GM12878 (cell line): ENCODE measurements around the gene VASH2.
"Not testable (repeated sequence)": the region's sequence is repeated elsewhere in the genome, so short reads cannot be mapped to it uniquely, and the experiment has no call there.

ENCODE experiments used
- SP1 ChIP-seq: IDR thresholded peaks from one replicate; pipeline ENCODE4 v1.6.1; 2011; ENCODE audit warnings: low read depth, low read length
- TF ChIP-seq, protein P1 (sequence below): IDR thresholded peaks from 2 replicates; pipeline ENCODE4 v1.6.1; 2011; ENCODE audit warnings: low read depth, low read length, improper control_type of control experiment, borderline replicate concordance

DNA sequence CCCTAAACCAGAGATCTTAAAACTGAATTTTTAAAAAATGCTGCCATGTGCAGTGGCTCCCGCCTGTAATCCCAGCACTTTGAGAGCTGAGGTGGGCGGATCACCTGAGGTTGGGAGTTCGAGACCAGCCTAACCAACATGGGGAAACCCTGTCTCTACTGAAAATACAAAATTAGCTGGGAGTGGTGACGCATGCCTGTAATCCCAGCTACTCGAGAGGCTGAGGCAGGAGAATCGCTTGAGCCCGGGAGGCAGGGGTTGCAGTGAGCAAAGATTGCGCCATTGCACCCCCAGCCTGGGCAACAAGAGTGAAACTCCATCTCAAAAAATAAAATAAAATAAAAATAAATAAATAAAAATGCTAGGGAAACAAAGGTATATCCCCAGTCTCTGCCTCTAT is 43.6 kb downstream of the VASH2 start:
- not testable (repeated sequence) for TF ChIP-seq SP1
- TF ChIP-seq, protein P1, sequence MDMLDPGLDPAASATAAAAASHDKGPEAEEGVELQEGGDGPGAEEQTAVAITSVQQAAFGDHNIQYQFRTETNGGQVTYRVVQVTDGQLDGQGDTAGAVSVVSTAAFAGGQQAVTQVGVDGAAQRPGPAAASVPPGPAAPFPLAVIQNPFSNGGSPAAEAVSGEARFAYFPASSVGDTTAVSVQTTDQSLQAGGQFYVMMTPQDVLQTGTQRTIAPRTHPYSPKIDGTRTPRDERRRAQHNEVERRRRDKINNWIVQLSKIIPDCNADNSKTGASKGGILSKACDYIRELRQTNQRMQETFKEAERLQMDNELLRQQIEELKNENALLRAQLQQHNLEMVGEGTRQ, result not testable (repeated sequence)
